Fibroblast of skin of right biceps (primary cell): ENCODE data around the gene FDXR.
"Not testable (repeated sequence)": the region's sequence is repeated elsewhere in the genome, so short reads cannot be mapped to it uniquely, and the experiment has no call there.

Experiments
- DNase-seq: peaks from one replicate; pipeline ENCODE4 v3.0.0-alpha.2; 2013

Gene FDXR

GRCh38 chr17:74871356-74872076 lies 1.3 kb downstream of the FDXR start:
- DNase-seq = no peak

DNA sequence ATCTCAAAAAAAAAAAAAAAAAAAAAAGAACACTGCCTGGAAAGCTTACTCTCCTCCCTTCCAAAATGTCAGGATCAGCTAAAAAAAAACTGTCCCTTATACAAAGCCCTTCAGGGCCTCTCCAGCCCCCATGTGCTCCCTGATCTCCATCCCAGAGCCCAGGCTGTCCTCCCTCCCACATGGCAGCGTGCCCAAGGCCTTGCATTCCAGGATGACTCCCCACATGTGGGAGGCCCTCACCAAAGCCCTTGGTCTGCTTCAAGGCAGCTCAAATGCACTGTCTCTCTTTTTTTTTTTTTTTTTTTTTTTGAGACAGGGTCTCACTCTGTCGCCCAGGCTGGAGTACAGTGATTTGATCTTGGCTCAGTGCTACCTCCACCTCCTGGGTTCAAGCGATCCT lies 2.3 kb downstream of the FDXR start:
- DNase-seq = peak; percentile 81

DNA sequence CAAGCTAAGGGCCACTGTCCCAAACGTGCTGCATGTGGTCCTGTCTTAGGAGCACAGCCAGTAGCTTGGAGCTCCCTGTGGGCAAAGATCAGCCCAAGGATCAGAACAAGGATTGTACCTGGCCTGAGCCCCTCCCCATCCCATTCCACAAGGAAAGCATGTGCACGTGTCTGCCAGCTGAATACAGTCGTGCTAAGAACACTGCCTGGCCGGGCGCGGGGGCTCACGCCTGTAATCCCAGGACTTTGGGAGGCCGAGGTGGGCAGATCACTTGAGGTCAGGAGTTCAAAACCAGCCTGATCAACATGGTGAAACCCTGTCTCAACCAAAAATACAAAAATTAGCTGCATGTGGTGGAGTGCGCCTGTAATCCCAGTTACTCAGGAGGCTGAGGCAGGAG lies 2.8 kb downstream of the FDXR start:
- not testable (repeated sequence) for DNase-seq

DNA sequence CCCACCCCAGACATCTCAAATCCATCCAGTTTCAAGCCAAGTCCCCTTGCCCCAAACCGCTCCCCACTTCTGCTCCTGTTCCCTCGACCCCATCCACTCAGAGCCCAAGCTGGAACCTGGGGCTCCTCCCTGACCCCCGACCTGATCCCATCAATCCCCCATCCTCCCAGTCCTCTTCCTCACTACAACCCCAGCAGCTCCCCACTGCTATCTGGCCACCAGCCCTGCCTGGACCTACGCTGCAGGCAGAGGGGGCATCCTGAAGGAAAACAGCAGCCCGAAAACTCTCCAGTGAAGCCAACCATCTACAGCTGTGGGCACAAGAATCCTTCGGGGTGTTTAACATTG lies 3.9 kb downstream of the FDXR start:
- DNase-seq = no peak

DNA sequence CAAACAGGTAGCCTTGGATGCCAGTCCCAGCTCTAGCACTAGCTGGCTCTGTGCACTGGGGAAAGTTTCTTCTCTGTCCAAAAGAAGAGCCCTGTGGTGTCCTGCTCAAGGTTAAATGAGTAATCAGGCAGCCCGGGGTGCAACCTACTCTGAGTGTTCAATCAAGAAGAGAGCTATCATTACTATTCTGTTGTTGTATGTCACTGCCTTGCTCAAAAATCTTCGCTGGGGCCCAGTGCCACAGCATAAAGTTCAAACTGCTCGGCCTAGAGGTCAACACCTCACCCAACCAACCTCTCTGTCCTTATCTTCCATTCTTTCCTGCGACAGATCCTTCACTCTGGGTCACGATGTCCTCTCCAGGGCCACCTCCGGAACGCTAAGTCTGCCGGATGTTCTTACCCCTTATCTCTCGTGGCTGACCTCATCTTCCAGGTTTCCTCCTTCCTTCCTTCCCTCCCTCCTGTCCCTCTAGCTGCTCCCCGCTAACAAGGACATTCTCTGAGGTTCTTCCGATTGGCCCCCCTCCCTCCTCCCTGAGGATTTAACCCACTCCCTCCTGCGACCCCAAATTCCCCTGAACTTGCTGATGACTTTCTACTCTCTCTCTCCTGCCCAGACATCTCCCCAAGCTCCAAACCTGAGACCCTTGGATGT lies 4.4 kb downstream of the FDXR start:
- no peak for DNase-seq

GRCh38 chr17:74866198-74866835 lies 6.5 kb downstream of the FDXR start:
- DNase-seq = no peak

DNA sequence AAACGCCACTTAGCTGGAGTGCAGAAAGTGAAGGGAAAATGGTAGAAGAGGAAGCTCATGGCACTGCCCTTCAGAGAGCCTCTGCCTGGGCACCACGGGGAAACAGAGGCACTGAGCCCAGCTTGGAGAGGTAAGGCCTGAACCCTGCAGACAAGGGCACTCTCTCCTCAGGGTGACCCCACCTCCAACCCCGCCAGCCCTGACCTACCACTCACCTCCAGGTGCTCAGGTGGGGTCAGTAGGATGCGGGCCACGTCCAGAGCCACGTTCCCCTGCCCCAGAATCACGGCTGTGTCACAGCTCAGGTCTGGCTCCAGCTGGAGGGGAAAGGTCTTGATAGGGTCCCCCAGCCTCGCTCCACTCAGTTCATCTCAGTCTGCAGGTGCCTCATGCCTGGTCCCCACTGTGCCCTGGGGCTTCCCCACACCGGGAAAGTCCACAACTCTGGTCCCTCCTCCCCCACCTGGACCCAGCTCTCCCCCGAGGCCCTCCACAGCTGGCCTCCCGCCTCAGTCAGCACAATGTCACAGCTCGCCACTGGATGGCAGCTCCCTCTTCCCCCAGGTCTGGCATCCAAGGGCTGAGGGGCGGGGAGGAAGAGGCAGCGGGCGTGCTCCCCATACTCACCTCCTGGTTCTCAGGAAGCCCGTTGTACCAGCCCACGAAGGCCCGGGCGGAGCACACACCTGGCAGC lies 7.1 kb downstream of the FDXR start:
- no peak for DNase-seq

DNA sequence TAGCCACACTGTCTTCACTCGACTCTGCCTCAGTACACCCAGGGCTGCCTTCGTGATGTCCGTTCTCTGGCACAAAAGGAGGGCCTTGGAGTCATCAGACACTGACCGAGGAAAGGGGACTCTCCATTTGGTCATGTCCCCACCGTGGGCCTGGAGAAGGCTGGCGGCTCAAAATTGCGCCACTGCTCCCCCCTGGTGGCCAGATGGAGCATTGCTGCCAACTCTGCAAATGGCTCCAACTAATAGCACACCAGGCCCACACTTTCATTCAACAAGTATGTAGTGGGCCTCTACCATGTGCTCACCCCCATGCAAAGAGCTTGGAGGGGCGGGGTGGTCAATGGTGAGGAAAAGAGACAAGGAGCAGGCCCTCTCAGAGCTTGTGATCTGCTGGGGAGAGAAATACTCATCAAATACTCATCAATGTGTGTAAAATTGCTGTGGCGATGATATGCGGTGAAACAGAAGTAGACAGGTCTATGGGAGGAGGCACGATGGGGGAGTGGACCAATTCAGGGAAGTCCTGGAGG lies 7.9 kb downstream of the FDXR start:
- DNase-seq = peak; percentile 55

DNA sequence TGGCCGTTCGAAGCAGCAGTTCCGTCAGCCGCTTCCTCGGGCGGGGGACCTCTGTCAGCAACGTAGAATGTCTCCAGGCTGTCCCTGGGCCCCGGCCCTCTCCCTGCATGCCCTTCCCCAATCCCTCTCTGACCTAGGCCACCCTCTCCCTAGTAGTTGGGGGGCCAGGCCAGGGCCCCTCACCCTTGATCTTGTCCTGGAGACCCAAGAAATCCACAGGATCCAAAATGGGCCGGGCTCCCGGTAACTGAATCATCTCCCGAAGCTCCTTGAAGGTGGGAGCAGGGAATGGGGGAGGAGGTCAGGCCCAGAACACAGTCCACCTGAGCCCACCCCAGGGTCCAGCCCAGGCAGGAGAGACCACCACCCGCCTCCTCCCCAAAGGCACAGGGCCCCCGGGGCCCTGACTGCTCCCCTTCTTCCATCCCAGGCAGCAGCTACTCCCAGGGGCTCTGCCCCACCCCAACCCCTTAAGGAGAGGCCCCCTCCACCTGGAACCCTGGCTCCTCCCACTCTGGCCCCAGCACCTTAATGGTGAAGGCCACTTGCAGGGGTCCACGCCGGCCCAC lies 8.4 kb downstream of the FDXR start:
- no peak for DNase-seq

- no peak for DNase-seq
These were observed 9.1 kb downstream of the FDXR start for GRCh38 chr17:74863420-74864296.

GRCh38 chr17:74862919-74863318 lies 9.9 kb downstream of the FDXR start:
- no peak for DNase-seq

GRCh38 chr17:74862108-74862901 lies 10.5 kb downstream of the FDXR start:
- peak; percentile 38 for DNase-seq

- DNase-seq = no peak
These were observed 11.1 kb downstream of the FDXR start for GRCh38 chr17:74861662-74862107.

- DNase-seq = no peak
These were observed 11.7 kb downstream of the FDXR start for GRCh38 chr17:74860872-74861661.

- no peak for DNase-seq
These were observed 12.4 kb downstream of the FDXR start for GRCh38 chr17:74860229-74860871.

GRCh38 chr17:74859459-74860228 lies 13.2 kb downstream of the FDXR start, which contains the start of gene GRIN2C:
TSS of gene GRIN2C (minus strand) at chr17:74859885. CDS start at chr17:74855092, 4,793 bp downstream.
- no peak for DNase-seq

DNA sequence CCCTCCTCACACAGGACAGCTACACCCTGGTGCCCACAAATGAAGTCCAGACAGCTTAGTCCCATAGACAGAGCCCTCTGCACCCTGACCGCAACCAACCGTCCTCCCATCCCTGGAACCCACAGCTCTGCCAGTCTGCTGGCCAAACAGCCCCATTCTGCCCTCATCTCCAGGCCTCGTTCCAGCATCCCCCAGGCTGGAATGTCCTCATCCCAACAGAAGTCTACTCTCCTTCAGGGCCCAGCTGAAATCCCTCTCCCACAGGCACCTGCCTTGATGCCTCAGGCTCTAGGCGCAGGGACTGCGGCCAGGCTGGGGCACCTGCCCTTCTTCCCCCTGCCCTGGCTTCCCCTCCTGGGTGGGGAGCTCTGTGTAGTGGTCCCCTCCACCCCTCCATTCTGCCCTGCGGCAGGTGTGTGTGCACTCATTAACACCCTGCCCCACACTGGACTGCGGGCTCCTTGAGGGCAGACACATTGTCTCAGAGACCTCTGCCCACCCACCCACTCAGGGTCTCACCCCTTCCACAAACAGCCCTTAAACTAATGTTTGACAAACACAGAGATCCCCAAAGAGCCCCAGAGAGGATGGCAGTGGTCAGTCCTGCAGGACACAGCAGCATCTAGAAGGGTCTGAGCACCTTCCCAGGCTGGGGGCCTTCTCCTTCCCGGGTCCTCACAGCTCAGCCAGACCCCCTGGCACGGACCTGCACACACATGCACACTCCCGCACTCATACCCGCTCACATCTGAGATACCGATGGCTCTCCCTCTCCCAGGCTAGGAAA lies 13.9 kb downstream of the FDXR start:
- DNase-seq = no peak

DNA sequence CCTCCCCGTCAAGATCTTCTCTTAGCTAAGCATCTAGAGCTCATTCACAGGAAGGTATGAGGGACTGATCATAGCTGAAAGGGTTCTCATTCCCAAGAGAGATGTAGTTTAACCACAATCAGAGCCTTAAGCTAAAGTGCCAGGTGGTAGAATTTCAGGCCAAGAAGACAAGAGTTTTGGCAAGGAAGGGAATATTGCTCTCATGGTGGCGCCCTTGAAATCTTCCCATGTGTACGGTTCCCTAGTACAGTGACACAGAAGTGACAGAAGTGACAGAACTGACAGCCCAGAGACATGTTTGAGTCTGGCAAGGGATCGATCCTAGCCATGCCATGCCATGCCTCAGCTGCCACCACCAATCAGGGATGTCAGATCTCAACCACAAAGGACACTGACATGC lies 15.6 kb downstream of the FDXR start:
- no peak for DNase-seq
